A549 (cell line): ENCODE results near the gene NRAP. TPM values are rescaled to one million over a fixed set of nuclear protein-coding genes. Genes with fewer than 3 reads are reported as not detected.

Experiments used
- ATAC-seq, 2 experiments: fragments of 200-7000 bp in 1 of 2; fragments of >200 bp in 1 of 2; cut with Nextera tagmentation in 1 of 2; cut with Tn5 transposase in 1 of 2; 3 replicates each; pipeline versions ENCODE4 v1.8.0 to v1.9.1; 2018 to 2020; ENCODE audit warnings: mild to moderate bottlenecking in 1 of 2, moderate library complexity in 1 of 2
- CTCF ChIA-PET: fragments of 300-600 bp; sonication (Branson Sonifier 250); formaldehyde crosslinking; extraction: SDS; loops from one replicate; lab custom pipeline; 2021; ENCODE audit warnings: antibody characterized with exemption, inconsistent platforms; lab: Yijun Ruan, JAX
- POLR2A ChIA-PET: fragments of 350-600 bp; formaldehyde crosslinking; extraction: SDS; loops from one replicate; lab custom pipeline; 2021; ENCODE audit warnings: antibody characterized with exemption, inconsistent platforms; lab: Yijun Ruan, JAX
- DNase-seq, 2 experiments: peaks; one replicate each; pipeline versions ENCODE4 v3.0.0 to v3.0.0-alpha.2; 2011 to 2016; ENCODE audit warnings: low read depth in 1 of 2, low spot score in 1 of 2
- FAIRE-seq: peaks from 2 replicates; lab custom pipeline; 2011; peaks lifted over from hg19 to GRCh38; lab: Jason Lieb, UNC
- H3K27ac ChIP-seq, 2 experiments: fragments of >200 bp; sonication (Bioruptor Twin); formaldehyde crosslinking; 3 replicates each; pipeline ENCODE4 v1.5.1; 2016 to 2017
- H3K4me1 ChIP-seq: fragments of >200 bp; sonication (Bioruptor Twin); formaldehyde crosslinking; 3 replicates; pipeline ENCODE4 v1.6.1; 2016
- H3K4me2 ChIP-seq: fragments of >200 bp; sonication (Bioruptor Twin); formaldehyde crosslinking; 3 replicates; pipeline ENCODE4 v1.6.1; 2016
- H3K4me3 ChIP-seq: fragments of >200 bp; sonication (Bioruptor Twin); formaldehyde crosslinking; 3 replicates; pipeline ENCODE4 v1.5.1; 2016
- H3K9me3 ChIP-seq: fragments of >200 bp; sonication (Bioruptor Twin); formaldehyde crosslinking; 3 replicates; pipeline ENCODE4 v1.6.1; 2016
- CBX2 ChIP-seq: fragments of 200-600 bp; sonication (generic); IDR thresholded peaks from 2 replicates; pipeline ENCODE4 v1.6.1; 2016; ENCODE audit warnings: low read depth, mild to moderate bottlenecking, borderline replicate concordance
- CHD4 ChIP-seq: fragments of 200-600 bp; sonication (generic); IDR thresholded peaks from 2 replicates; pipeline ENCODE4 v1.6.1; 2016; ENCODE audit warnings: antibody characterized with exemption, mild to moderate bottlenecking, borderline replicate concordance
- EHF ChIP-seq: fragments of 250-450 bp; sonication (Bioruptor Pico); IDR thresholded peaks from 2 replicates; pipeline ENCODE4 v1.5.0; 2020; ENCODE audit warnings: mild to moderate bottlenecking
- FOXS1 ChIP-seq: fragments of 250-450 bp; sonication (Bioruptor Pico); IDR thresholded peaks from 2 replicates; pipeline ENCODE4 v1.5.0; 2020; ENCODE audit warnings: mild to moderate bottlenecking, moderate library complexity
- GATA3 ChIP-seq: IDR thresholded peaks from 2 replicates; pipeline ENCODE4 v1.6.1; 2012; ENCODE audit warnings: borderline replicate concordance
- HOXA7 ChIP-seq: fragments of 250-450 bp; sonication (Bioruptor Pico); IDR thresholded peaks from 2 replicates; pipeline ENCODE4 v1.5.0; 2020; ENCODE audit warnings: mild to moderate bottlenecking, moderate library complexity
- HOXB13 ChIP-seq: fragments of 250-450 bp; sonication (Bioruptor Pico); IDR thresholded peaks from 2 replicates; pipeline ENCODE4 v1.5.0; 2020; ENCODE audit warnings: low read depth, mild to moderate bottlenecking, moderate library complexity
- JUN ChIP-seq, 2 experiments: fragments of >200 bp; sonication (Bioruptor Twin); formaldehyde crosslinking; IDR thresholded peaks; 2 replicates in 1 of 2; 3 replicates in 1 of 2; pipeline ENCODE4 v1.6.1; 2016 to 2017
- KDM5A ChIP-seq: fragments of 200-600 bp; sonication (generic); IDR thresholded peaks from 2 replicates; pipeline ENCODE4 v1.6.1; 2016; ENCODE audit warnings: antibody characterized with exemption, mild to moderate bottlenecking
- MAZ ChIP-seq: fragments of 150-350 bp; IDR thresholded peaks from 2 replicates; pipeline ENCODE4 v1.6.1; 2014; ENCODE audit warnings: antibody characterized with exemption, low read depth, low read length, borderline replicate concordance
- NR3C1 ChIP-seq: fragments of >200 bp; sonication (Bioruptor Twin); formaldehyde crosslinking; IDR thresholded peaks from 3 replicates; pipeline ENCODE4 v1.6.1; 2017
- POLR2AphosphoS2 ChIP-seq: conservative IDR thresholded peaks from 2 replicates; pipeline ENCODE4 v1.6.1; 2012; ENCODE audit warnings: low read length, improper control_type of control experiment, inconsistent platforms
- RCOR1 ChIP-seq: fragments of 150-350 bp; IDR thresholded peaks from 2 replicates; pipeline ENCODE4 v1.6.1; 2014; ENCODE audit warnings: antibody characterized with exemption, low read length, low read depth
- REST ChIP-seq: fragments of 200-600 bp; sonication (generic); IDR thresholded peaks from 2 replicates; pipeline ENCODE4 v1.6.1; 2016; ENCODE audit warnings: antibody characterized with exemption, mild to moderate bottlenecking, moderate library complexity
- RNF2 ChIP-seq: fragments of 200-600 bp; sonication (generic); IDR thresholded peaks from 2 replicates; pipeline ENCODE4 v1.6.1; 2016; ENCODE audit warnings: low read depth, mild to moderate bottlenecking, antibody characterized with exemption, moderate library complexity, borderline replicate concordance
- SMC3 ChIP-seq: fragments of >200 bp; sonication (Bioruptor Twin); formaldehyde crosslinking; IDR thresholded peaks from 3 replicates; pipeline ENCODE4 v1.6.1; 2018; ENCODE audit warnings: inconsistent platforms
- ZNF302 ChIP-seq: fragments of 250-450 bp; sonication (Bioruptor Pico); IDR thresholded peaks from 2 replicates; pipeline ENCODE4 v1.9.0; 2021; ENCODE audit warnings: inconsistent platforms, mild to moderate bottlenecking, moderate library complexity
- WGBS: methylation state at CpG from one replicate; pipeline ENCODE4 v1.1.6; 2017; ENCODE audit errors: missing lambda C conversion rate; 5-methylcytosine and 5-hydroxymethylcytosine counted together
- polyA plus RNA-seq, 4 experiments: library from polyadenylated mRNA; depleted of rRNA in 3 of 4; stranded (reverse); fragments of >200 nt; fragmentation: RNase III in 1 of 4; extraction: RNeasy Plus Mini Kit Qiagen cat#74134 plus additional on column Dnase treatment in 1 of 4; gene quantifications; 2 replicates in 3 of 4; 3 replicates in 1 of 4; pipeline ENCODE4 v1.2.3, GENCODE V29; 2011 to 2017
- TF ChIP-seq, protein P1 (sequence below): fragments of 450-650 bp; IDR thresholded peaks from 2 replicates; pipeline ENCODE4 v1.6.1; 2014; ENCODE audit warnings: antibody characterized with exemption
- TF ChIP-seq, protein P2 (sequence below): fragments of >200 bp; sonication (Bioruptor Twin); formaldehyde crosslinking; IDR thresholded peaks from 2 replicates; pipeline ENCODE4 v1.6.1; 2016
- TF ChIP-seq, protein P3 (sequence below): fragments of 250-450 bp; sonication (Bioruptor Pico); IDR thresholded peaks from 2 replicates; pipeline ENCODE4 v1.5.0; 2021; ENCODE audit warnings: mild to moderate bottlenecking, moderate library complexity, borderline replicate concordance
- TF ChIP-seq, protein P4 (sequence below): fragments of 250-450 bp; sonication (Bioruptor Pico); IDR thresholded peaks from 2 replicates; pipeline ENCODE4 v1.5.0; 2020; ENCODE audit warnings: low read depth, mild to moderate bottlenecking, moderate library complexity

NRAP gene
- polyA plus RNA-seq, 2 of the 4 experiments (the other 2 are of a cell fraction), result not detected

- ATAC-seq (no peak), FAIRE-seq (no peak), DNase-seq (no peak)
- H3K4me1 ChIP-seq, result no peaks in the 10 kb centered on the region
- H3K9me3 ChIP-seq, result no peaks in the 10 kb centered on the region
- WGBS, result 11% methylated on average over 1 of the region's 1 CpG
- ChIA-PET POLR2A (no interaction called here), CTCF (interaction anchor here (1.8 to 4.9 kb wide), 2 partner anchors 11 to 43 kb away, joined by 5 to 36 read pairs; no protein-coding TSS in a partner anchor)
- H3K4me3 ChIP-seq, result no peak overlapping the region
- H3K4me2 ChIP-seq, result no peak overlapping the region
- no peak for TF ChIP-seq REST
- H3K27ac ChIP-seq, result no peak overlapping the region
These were observed 90.5 kb downstream of the NRAP start for GRCh38 chr10:113573368-113573767.

DNA sequence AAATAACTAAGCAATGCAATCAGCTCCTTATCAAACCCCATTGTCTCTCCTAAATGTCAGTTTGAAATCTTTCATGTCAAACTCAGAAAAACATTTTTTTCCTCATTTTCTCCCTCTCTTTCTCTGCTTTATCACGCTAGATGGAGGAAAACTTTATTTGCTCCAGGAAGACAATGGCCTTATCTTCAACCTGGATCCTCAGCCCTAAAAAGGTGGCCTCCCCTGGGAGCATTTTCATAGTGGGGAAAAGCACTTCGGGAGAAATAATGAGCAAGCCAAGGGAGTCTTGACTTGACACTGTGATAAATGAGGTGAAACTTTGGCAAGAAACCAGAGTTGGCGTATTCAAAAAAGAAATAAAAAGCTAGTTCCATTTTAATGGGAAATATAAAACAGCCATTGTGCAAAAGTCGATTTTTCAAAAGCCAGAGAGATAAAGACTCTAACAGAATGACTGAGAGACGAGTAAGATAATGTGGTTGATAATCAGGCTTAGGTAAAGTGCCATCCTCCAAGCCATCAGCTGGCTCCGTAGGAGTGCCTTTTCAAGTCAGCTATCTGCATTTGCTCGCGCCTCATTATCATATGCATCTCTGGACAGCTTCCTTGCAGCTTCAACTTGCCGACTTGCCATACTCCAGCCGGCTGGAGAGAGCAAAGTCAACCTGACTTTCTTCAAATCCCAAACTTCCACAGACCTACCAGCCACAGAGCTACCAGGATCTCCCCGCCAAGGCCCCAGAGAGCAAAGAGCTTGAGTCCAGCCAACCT is 91.1 kb downstream of the NRAP start:
- no peak for TF ChIP-seq RCOR1
- no peak for TF ChIP-seq POLR2AphosphoS2
- TF ChIP-seq, protein P1, sequence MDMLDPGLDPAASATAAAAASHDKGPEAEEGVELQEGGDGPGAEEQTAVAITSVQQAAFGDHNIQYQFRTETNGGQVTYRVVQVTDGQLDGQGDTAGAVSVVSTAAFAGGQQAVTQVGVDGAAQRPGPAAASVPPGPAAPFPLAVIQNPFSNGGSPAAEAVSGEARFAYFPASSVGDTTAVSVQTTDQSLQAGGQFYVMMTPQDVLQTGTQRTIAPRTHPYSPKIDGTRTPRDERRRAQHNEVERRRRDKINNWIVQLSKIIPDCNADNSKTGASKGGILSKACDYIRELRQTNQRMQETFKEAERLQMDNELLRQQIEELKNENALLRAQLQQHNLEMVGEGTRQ, result no peak
- TF ChIP-seq KDM5A, result no peak
- TF ChIP-seq MAZ, result no peak
- TF ChIP-seq, protein P2, sequence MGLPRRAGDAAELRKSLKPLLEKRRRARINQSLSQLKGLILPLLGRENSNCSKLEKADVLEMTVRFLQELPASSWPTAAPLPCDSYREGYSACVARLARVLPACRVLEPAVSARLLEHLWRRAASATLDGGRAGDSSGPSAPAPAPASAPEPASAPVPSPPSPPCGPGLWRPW, result no peak
- no peak for TF ChIP-seq HOXA7 (CRISPR knock-in tag)
- no peak for TF ChIP-seq GATA3
- DNase-seq (no peak), FAIRE-seq (no peak), ATAC-seq (no peak)
- ChIA-PET CTCF (interaction anchor here (4.9 kb wide), 1 partner anchor 10 kb away, joined by 36 read pairs; no protein-coding TSS in a partner anchor), POLR2A (no interaction called here)
- no peak overlapping the region for H3K4me3 ChIP-seq
- H3K27ac ChIP-seq, result no peak overlapping the region
- no peaks in the 10 kb centered on the region for H3K9me3 ChIP-seq
- H3K4me2 ChIP-seq, result no peak overlapping the region
- 15% methylated on average over 11 of the region's 11 CpGs for WGBS
- no peaks in the 10 kb centered on the region for H3K4me1 ChIP-seq

DNA sequence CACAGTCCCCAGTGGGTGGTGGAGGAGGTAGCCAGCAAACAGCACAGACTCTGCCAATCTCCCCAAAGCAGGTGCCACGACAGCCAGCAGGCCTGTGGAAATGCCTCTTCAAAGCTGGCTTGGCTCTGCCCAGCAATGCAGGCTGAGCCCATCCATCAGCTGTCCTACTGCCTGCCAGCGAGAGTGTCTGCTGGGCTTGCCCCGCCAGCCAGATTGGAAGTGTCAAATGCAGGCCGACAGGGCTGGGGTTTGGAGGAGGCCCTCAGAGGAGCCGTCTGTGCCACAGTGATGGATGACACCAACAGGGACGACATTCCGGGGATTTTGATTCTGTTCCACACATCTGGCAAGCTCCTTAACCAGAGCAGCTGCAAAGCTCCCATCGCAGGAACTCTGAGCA is 94.3 kb downstream of the NRAP start:
- no peak for ATAC-seq
- H3K4me2 ChIP-seq, result no peak overlapping the region
- no peak for DNase-seq
- FAIRE-seq, result no peak
- H3K27ac ChIP-seq, result no peak overlapping the region
- no peak overlapping the region for H3K4me3 ChIP-seq
- no peaks in the 10 kb centered on the region for H3K9me3 ChIP-seq
- 43% methylated on average over 6 of the region's 8 CpGs for WGBS
- CTCF ChIA-PET, result interaction anchor here (1.6 kb wide), 1 partner anchor 10 kb away, joined by 5 read pairs; no protein-coding TSS in a partner anchor
- POLR2A ChIA-PET, result no interaction called here
- no peaks in the 10 kb centered on the region for H3K4me1 ChIP-seq
- TF ChIP-seq CHD4, result no peak
- TF ChIP-seq KDM5A, result no peak
- no peak for TF ChIP-seq CBX2
- TF ChIP-seq JUN (IDR thresholded peaks at IDR 0.05), result no peak
- TF ChIP-seq HOXB13 (CRISPR knock-in tag), result no peak
- TF ChIP-seq, protein P3, sequence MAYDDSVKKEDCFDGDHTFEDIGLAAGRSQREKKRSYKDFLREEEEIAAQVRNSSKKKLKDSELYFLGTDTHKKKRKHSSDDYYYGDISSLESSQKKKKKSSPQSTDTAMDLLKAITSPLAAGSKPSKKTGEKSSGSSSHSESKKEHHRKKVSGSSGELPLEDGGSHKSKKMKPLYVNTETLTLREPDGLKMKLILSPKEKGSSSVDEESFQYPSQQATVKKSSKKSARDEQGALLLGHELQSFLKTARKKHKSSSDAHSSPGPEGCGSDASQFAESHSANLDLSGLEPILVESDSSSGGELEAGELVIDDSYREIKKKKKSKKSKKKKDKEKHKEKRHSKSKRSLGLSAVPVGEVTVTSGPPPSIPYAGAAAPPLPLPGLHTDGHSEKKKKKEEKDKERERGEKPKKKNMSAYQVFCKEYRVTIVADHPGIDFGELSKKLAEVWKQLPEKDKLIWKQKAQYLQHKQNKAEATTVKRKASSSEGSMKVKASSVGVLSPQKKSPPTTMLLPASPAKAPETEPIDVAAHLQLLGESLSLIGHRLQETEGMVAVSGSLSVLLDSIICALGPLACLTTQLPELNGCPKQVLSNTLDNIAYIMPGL (CRISPR knock-in tag), result no peak
- no peak for TF ChIP-seq FOXS1
- TF ChIP-seq SMC3, result no peak
- no peak for TF ChIP-seq NR3C1
- no peak for TF ChIP-seq RNF2
- TF ChIP-seq REST, result no peak
- TF ChIP-seq, protein P4, sequence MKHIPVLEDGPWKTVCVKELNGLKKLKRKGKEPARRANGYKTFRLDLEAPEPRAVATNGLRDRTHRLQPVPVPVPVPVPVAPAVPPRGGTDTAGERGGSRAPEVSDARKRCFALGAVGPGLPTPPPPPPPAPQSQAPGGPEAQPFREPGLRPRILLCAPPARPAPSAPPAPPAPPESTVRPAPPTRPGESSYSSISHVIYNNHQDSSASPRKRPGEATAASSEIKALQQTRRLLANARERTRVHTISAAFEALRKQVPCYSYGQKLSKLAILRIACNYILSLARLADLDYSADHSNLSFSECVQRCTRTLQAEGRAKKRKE (CRISPR knock-in tag), result no peak
- TF ChIP-seq EHF, result no peak
- TF ChIP-seq ZNF302 (CRISPR knock-in tag), result no peak
